Panc1 (cell line): ENCODE measurements around the gene COX6A1. TPM values are rescaled to one million over a fixed set of nuclear protein-coding genes. Genes with fewer than 3 reads are reported as not detected.
A peak's percentile ranks its signal among the peaks of the same experiment; 100 is the strongest.
"Not testable (repeated sequence)": the region's sequence is repeated elsewhere in the genome, so short reads cannot be mapped to it uniquely, and the experiment has no call there.

Source experiments
- ATAC-seq: fragments of 200-7000 bp; cut with Tn5 transposase; 2 replicates; pipeline ENCODE4 v1.9.1; 2020; ENCODE audit warnings: mild to moderate bottlenecking, moderate library complexity
- BruUV-seq: library from RNA; stranded (reverse); fragments of 400-500 nt; replicated peaks from 2 replicates; lab custom pipeline; 2021; lab: Mats Ljungman, UMichigan
- CTCF ChIA-PET: fragments of 300-600 bp; sonication (Branson Sonifier 250); formaldehyde crosslinking; loops from one replicate; lab custom pipeline; 2022; ENCODE audit warnings: antibody characterized with exemption; lab: Charles Lee
- POLR2A ChIA-PET: fragments of 300-600 bp; sonication (Branson Sonifier 250); formaldehyde crosslinking; loops from one replicate; lab custom pipeline; 2022; ENCODE audit warnings: antibody characterized with exemption; lab: Charles Lee
- DNase-seq: peaks from one replicate; pipeline ENCODE4 v3.0.0-alpha.2; 2010; ENCODE audit warnings: low read depth, low spot score
- H3K27ac ChIP-seq: 2 replicates; pipeline ENCODE4 v1.5.1; 2011; ENCODE audit warnings: mild to moderate bottlenecking, low read length, inconsistent platforms
- H3K27me3 ChIP-seq: fragments of 200-500 bp; sonication (Bioruptor generic); 2 replicates; pipeline ENCODE4 v1.6.0; 2014; ENCODE audit warnings: low read length, inconsistent platforms; ENCODE audit not compliant: control insufficient read depth, insufficient read depth
- H3K36me3 ChIP-seq: fragments of 200-500 bp; sonication (Bioruptor generic); 2 replicates; pipeline ENCODE4 v1.5.1; 2014; ENCODE audit warnings: inconsistent platforms, mild to moderate bottlenecking, low read length, moderate library complexity; ENCODE audit not compliant: control insufficient read depth, insufficient read depth
- H3K4me1 ChIP-seq: 2 replicates; pipeline ENCODE4 v1.5.1; 2011; ENCODE audit warnings: inconsistent platforms, mild to moderate bottlenecking, low read length, moderate library complexity; ENCODE audit not compliant: control insufficient read depth, insufficient read depth
- H3K4me3 ChIP-seq, 2 experiments: 2 replicates each; pipeline ENCODE4 v1.5.1; 2011 to 2012; ENCODE audit warnings: low read depth in 2 of 2, low read length in 2 of 2, mild to moderate bottlenecking in 2 of 2, inconsistent platforms in 1 of 2, moderate library complexity in 1 of 2
- H3K9me3 ChIP-seq: fragments of 200-500 bp; sonication (Bioruptor generic); 2 replicates; pipeline ENCODE4 v1.5.1; 2014; ENCODE audit warnings: low read depth, mild to moderate bottlenecking, inconsistent platforms, low read length, moderate library complexity; ENCODE audit not compliant: control insufficient read depth, insufficient read depth
- CTCF ChIP-seq: fragments of 450-650 bp; IDR thresholded peaks from 2 replicates; pipeline ENCODE4 v1.5.1; 2017; ENCODE audit warnings: mild to moderate bottlenecking
- POLR2AphosphoS5 ChIP-seq: IDR thresholded peaks from 2 replicates; pipeline ENCODE4 v1.6.1; 2012; ENCODE audit warnings: mild to moderate bottlenecking, low read depth, low read length, moderate library complexity
- SIN3A ChIP-seq: IDR thresholded peaks from 2 replicates; pipeline ENCODE4 v1.6.1; 2012; ENCODE audit warnings: low read depth, mild to moderate bottlenecking, low read length, moderate library complexity, borderline replicate concordance; ENCODE audit not compliant: insufficient read depth
- TCF7L2 ChIP-seq: IDR thresholded peaks from 2 replicates; pipeline ENCODE4 v1.6.1; 2011; ENCODE audit warnings: mild to moderate bottlenecking, low read depth, low read length, inconsistent platforms
- in situ Hi-C: cut with HindIII; loops from 2 replicates; pipeline ENCODE4 v1.10.0; 2016; ENCODE audit warnings: low sequenced_read_pairs, low pct_unique_long_range_greater_than_20kb
- intact Hi-C: fragments of 100-400 bp; cut with micrococcal nuclease; formaldehyde crosslinking; loops from one replicate; pipeline ENCODE4 v1.10.0; 2022; ENCODE audit not compliant: unreplicated experiment
- total RNA-seq: library from RNA; stranded (reverse); gene quantifications from one replicate; pipeline ENCODE4 v1.2.1, GENCODE V29; 2021; ENCODE audit not compliant: unreplicated experiment
- TF ChIP-seq, protein P1 (sequence below), 2 experiments: IDR thresholded peaks; 2 replicates each; pipeline ENCODE4 v1.6.1; 2011 to 2012; ENCODE audit warnings: low read depth in 2 of 2, control low read depth in 1 of 2, low read length in 1 of 2, mild to moderate bottlenecking in 1 of 2, moderate library complexity in 1 of 2; ENCODE audit not compliant: insufficient read depth in 1 of 2

The COX6A1 gene
- total RNA-seq, 1 experiment from 2014 or later: 557 TPM

- Histone ChIP-seq H3K4me1 (peaks cover 7% of the 10 kb centered on the region; the same call in 1 of the 2 replicates), H3K9me3 (no peaks in the 10 kb centered on the region), H3K4me3 (peak within 1 kb of the TSS; percentile 95 to 97), H3K27ac (peak within 1 kb of the TSS; percentile 95), H3K27me3 (no peaks in the 10 kb centered on the region), H3K36me3 (peaks cover 12% of the 10 kb centered on the region; the same call in 1 of the 2 replicates)
- in situ Hi-C loops (no loop called here), intact Hi-C loops (no loop called here)
- ChIA-PET POLR2A (no interaction called here), CTCF (no interaction called here)
- DNase-seq (no peak), ATAC-seq (peak; percentile 97)
- TF ChIP-seq, protein P1, sequence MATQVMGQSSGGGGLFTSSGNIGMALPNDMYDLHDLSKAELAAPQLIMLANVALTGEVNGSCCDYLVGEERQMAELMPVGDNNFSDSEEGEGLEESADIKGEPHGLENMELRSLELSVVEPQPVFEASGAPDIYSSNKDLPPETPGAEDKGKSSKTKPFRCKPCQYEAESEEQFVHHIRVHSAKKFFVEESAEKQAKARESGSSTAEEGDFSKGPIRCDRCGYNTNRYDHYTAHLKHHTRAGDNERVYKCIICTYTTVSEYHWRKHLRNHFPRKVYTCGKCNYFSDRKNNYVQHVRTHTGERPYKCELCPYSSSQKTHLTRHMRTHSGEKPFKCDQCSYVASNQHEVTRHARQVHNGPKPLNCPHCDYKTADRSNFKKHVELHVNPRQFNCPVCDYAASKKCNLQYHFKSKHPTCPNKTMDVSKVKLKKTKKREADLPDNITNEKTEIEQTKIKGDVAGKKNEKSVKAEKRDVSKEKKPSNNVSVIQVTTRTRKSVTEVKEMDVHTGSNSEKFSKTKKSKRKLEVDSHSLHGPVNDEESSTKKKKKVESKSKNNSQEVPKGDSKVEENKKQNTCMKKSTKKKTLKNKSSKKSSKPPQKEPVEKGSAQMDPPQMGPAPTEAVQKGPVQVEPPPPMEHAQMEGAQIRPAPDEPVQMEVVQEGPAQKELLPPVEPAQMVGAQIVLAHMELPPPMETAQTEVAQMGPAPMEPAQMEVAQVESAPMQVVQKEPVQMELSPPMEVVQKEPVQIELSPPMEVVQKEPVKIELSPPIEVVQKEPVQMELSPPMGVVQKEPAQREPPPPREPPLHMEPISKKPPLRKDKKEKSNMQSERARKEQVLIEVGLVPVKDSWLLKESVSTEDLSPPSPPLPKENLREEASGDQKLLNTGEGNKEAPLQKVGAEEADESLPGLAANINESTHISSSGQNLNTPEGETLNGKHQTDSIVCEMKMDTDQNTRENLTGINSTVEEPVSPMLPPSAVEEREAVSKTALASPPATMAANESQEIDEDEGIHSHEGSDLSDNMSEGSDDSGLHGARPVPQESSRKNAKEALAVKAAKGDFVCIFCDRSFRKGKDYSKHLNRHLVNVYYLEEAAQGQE (IDR thresholded peaks at IDR 0.05; ENCODE audit: insufficient read depth in 1 of 2, low read depth in 2 of 2, low read length in 1 of 2): peak in 1 of 2 experiments; percentile 76; a peak in 1 of 4 replicates
- TF ChIP-seq POLR2AphosphoS5 (peak; percentile 96), CTCF (no peak), SIN3A (peak; percentile 96), TCF7L2 (peak; percentile 53; the same call in 1 of the 2 replicates)
- BruUV-seq: TSS peak; percentile 93
These were observed 8.3 kb downstream of the COX6A1 start, which contains the start of the genes GATC and TRIAP1 for GRCh38 chr12:120445911-120446843. GATC (plus strand) TSS chr12:120446444; CDS start chr12:120446481, 37 bp downstream. TRIAP1 (minus strand) TSS chr12:120446384; CDS start chr12:120446372, 12 bp downstream.

- POLR2A ChIA-PET, BruUV-seq, in situ Hi-C loops, intact Hi-C loops, DNase-seq, H3K9me3 ChIP-seq, H3K27me3 ChIP-seq, ATAC-seq, H3K4me1 ChIP-seq, CTCF ChIA-PET: not testable (repeated sequence)
- Histone ChIP-seq H3K4me3 (peak overlapping the region; percentile 95 to 97), H3K36me3 (peaks cover 12% of the 10 kb centered on the region; the same call in 1 of the 2 replicates), H3K27ac (peak overlapping the region; percentile 95)
These were observed 8.9 kb downstream of the COX6A1 start for GRCh38 chr12:120446844-120447178.
